ENCODE results near the gene WDR45B.

- no peak for TF ChIP-seq CTCF (IDR thresholded peaks at IDR 0.05; ENCODE audit: low read depth, low read length)
- no peak for TF ChIP-seq EZH2phosphoT487 (IDR thresholded peaks at IDR 0.05; ENCODE audit: low read depth)
These were observed 55.3 kb downstream of the WDR45B start for GRCh38 chr17:82592767-82593589.

Data from OCI-LY3 (cell line).